Measurements from ENCODE around the gene SPAG16.
"Not testable (repeated sequence)": the region's sequence is repeated elsewhere in the genome, so short reads cannot be mapped to it uniquely, and the experiment has no call there.

The SPAG16 gene

DNA sequence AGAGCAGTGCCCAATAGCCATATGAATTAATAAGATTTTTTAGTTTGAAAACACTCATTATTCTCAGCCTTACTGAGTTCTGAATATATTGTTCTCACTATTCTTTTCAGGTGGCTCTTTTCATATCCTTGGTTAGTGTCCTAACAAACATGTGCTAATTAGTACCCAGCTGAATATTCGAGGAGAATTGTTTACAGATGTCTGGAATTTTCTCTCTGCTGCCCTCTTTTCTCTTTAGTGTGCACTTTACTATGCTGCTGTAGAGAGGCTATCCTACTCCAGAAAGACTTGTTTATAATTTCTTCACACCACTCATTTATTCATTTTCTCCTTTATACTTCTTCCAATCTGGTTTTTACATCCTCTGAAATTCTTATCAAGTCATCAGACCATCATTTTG lies 405.3 kb downstream of the SPAG16 start:
- DNase-seq (ENCODE audit: low read depth in 3 of 3, low spot score in 1 of 3): no peak

DNA sequence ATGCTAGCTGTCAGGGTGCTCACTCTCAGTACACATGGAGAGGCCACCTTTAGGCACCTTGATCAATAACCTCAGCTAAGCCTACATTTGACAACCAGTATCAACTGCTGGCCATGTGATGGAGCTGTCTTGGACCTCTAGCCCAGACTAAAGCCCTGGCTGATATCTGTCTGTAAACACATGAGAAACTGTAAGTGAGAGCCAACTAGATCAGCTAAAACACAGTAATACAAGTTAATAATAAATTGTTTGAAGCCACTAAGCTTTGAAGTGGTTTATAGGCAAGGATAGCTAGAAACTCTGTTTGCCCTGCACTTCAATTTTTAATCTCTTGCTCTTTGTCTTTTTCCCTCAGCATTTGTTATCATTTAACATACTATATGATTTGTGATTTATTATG lies 407.1 kb downstream of the SPAG16 start:
- no peak for DNase-seq (ENCODE audit: low read depth in 3 of 3, low spot score in 1 of 3)

DNA sequence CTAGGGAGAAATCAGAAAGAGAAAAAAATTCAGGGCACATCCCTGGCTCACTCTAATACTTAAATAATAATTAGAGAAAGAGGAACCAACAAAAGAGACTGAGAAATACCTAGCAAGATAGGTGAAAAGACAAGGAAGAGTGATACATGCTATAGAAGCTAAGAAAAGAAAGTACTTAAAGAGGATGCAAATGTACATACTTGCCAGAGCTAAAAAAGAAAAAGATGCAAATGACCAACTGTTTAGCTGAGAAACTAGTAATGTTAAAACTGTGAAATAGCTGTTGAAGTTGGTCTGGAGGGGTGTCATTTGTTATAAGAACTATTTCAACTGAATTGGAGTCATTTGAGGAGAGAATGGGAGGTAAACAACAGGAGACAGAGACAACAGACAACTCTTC lies 412.2 kb downstream of the SPAG16 start:
- DNase-seq (ENCODE audit: low read depth in 3 of 3, low spot score in 1 of 3): no peak

DNA sequence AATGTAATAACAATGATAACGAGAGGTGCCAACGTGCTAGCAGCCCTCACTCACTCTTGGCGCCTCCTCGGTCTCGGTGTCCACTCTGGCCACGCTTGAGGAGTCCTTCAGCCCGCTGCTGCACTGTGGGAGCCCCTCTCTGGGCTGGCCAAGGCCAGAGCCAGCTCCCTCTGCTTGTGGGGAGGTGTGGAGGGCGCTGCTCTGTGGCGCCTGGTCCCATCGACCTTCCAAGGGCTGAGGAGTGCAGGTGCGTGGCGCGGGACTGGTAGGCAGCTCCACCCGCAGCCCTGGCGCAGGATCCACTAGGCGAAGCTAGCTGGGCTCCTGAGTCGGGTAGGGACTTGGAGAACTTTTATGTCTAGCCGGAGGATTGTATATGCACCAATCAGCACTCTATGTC lies 417.1 kb downstream of the SPAG16 start:
- not testable (repeated sequence) for DNase-seq (ENCODE audit: low read depth in 3 of 3, low spot score in 1 of 3)

DNA sequence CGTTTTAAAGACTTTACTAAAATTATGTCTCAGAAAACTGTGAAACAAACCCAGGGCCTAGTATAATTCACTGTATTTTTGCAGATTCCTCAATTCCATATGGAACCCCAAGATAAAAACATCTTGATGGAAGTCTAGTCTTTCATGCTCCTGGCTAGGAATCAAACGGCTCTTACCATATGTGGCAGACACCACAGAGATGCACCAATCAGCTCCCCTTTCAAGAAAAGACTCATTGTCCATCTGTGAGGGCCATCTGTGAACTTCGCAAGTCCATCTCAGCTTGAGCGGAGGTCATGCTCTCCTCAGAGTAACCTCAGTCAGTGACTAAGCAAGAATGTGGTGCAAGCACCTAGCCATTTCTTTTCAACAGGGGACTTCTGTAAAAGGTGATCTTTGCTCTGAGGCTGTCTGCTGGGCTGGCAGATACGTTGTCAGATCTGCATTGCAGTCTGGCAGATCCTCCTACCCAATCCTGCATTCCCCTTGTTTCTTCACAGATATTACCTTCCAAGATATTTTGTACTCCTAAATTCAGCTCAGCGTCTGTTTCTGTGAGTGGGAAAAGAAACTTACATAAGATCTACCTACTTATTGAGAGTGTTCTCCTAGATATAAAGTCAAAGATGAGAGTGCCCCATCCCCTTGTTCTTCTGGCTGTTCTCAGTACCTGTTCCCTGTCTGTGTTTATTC lies 419.3 kb downstream of the SPAG16 start:
- DNase-seq (ENCODE audit: low read depth in 3 of 3, low spot score in 1 of 3): no peak

DNA sequence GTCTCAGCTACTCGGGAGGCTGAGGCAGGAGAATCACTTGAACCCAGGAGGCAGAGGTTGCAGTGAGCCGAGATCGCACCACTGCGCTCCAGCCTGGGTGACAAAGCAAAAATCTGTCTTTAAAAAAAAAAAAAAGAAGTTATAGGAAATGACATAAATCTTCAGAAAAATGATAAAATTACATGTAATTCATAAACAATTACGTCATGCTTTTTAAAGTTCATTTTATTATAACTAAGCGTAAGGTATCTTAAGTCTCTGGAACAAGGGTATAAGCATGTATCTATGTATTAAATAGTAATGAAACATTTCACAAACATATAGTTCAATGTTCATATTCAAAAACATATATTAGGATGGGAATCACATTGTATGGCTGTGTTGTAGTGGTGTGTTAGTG lies 425.9 kb downstream of the SPAG16 start:
- DNase-seq (ENCODE audit: low read depth in 3 of 3, low spot score in 1 of 3): no peak

DNA sequence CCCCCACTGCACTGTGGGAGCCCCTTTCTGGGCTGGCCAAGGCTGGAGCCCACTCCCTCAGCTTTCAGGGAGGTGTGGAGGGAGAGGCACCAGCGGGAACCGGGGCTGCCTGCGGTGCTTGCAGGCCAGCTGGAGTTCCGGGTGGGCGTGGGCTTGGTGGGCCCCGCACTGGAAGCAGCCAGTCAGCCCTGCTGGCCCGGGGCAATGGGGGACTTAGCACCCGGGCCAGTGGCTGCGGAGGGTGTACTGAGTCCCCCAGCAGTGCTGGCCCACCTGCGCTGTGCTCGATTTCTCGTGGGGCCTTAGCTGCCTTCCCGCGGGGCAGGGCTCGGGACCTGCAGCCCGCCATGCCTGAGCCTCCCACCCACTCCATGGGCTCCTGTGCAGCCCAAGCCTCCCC lies 434.1 kb downstream of the SPAG16 start:
- DNase-seq (ENCODE audit: low read depth in 3 of 3, low spot score in 1 of 3): not testable (repeated sequence)

DNA sequence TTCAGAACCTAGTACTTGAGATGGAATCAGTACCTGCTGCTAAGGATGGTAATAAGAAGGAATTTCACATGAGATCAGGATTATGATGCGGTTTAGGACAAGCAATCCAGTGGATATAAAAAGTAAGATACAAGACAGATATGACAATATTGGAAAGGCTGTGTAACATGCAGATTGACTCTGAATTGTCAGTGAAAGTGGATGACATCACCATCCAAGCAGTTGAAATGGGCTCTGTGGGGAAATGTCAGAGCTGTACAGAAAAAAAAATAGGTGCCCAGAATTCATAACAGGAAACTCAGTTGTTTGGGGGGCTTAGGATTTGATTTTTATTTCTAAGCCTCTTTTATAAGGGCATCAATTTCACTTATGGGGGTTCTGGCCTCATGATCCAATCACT lies 438.3 kb downstream of the SPAG16 start:
- DNase-seq (ENCODE audit: low read depth in 3 of 3, low spot score in 1 of 3): no peak

DNA sequence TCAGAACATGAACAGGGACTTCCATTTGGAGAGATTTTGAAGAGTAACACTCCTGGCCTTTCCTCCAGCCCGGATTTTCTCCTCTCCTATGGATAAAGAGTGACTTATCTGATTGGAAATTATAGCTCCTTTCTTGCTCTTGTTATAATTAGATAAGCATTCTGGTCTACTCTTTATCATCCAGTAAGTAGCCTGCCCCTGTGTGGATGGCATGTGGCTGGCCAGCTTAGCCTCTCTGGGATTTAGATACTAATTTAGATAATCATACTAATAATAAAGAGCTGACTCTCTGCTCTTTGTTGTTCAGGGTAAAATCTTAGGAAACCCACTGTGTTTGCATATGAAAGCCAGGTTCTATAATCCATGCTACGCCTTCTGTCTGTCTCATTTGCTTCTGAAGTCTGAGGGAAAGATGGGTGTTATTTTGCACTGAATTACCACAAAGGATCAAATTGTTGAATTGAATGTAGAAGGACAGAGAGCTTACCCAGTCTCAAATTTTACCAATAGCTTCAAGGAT lies 438.8 kb downstream of the SPAG16 start:
- DNase-seq (ENCODE audit: low read depth in 3 of 3, low spot score in 1 of 3): no peak

DNA sequence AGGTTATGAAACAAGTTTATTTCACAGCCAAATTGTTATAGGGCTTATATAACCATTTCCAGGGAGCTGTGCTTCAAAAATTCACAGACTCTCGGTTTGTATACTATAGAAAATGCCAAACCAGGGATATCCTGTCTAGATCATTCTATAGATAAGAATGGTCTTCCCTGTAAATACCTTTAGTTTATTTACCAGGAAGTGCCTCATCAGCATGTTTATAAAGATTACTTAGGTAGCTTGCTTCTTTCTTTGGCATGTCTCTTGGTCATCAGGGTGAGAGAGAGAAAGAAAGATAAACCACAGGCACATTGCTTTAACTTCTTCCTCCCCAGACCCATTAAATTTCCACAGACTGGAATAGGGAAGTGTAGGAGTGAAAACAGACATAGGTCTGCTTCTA lies 439.4 kb downstream of the SPAG16 start:
- DNase-seq (ENCODE audit: low read depth in 3 of 3, low spot score in 1 of 3): no peak

DNA sequence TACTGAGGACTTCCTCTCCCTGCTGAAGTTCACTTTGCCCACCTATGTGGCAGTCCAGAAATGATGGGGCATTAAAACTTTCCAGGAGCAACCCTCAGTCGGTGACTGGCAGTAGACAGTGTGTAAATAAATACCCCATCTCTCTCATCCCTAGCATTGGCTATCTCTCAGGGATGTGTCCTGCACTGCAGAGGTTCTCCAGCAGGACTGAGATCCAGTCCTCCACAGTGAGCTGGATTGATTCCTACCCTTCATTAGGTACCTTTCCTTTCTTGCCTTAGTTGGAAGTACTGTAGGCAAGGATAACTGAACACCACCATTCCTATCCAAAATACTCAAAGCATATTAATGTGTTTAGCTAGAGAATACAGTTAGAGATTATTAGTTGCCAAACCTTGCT lies 441.8 kb downstream of the SPAG16 start:
- DNase-seq (ENCODE audit: low read depth in 3 of 3, low spot score in 1 of 3): no peak

DNA sequence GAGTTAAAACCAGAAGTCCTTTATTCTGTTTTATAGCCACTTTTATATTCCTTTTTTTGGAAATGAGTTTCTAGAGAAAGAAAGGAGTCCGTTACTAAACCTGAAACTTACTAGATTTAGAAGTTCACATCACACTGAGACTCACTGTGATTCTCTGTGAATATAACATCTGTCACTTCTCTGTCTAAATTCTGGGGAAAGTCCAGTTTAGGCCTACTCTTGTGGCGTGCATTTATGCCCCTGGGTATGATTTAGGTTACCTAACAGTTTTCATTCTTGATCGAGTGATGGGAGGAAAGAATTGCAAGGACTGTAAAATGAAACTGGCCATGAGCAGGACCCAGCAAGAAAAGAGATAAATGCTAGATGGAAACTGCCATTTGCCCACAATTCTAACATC lies 449.6 kb downstream of the SPAG16 start:
- DNase-seq (ENCODE audit: low read depth in 3 of 3, low spot score in 1 of 3): no peak

DNA sequence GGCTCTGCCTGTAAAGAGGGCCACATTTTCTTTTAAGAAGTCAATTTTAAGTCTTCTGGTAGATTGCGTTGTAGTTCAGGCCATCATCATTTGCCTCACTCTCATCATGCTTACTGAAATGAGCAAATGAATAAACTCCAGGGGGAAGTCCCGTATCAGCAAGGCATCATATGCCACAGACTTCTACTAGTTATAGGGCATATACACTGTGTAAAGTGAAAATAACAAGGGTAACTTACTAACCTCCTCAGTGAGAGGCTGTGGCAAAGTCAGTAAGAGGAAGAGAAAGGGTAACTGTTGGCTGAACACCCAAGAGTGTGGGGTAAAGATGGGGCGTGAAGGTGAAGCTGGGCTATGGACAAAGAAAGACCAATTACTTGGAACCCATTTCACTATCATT lies 456.2 kb downstream of the SPAG16 start:
- DNase-seq (ENCODE audit: low read depth in 3 of 3, low spot score in 1 of 3): no peak

DNA sequence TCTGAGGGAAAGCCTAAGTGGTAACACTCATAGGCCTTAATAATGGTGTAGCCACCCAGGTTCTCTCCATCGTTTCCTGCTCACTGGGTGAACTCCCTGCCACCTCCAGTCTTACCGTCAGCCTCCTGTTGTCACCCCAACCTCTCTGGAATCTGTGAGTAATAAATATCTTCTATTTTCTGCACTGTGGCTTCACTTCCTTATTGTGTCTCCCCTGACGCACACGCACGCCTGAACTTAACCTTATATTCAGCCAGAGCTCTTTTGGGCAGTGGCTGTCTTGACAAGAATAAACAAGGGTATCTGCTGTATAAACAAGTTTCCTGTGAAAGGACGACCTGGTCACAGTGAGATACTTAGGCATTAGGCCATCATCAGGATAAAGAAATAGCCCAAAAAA lies 467.2 kb downstream of the SPAG16 start:
- no peak for DNase-seq (ENCODE audit: low read depth in 3 of 3, low spot score in 1 of 3)

DNA sequence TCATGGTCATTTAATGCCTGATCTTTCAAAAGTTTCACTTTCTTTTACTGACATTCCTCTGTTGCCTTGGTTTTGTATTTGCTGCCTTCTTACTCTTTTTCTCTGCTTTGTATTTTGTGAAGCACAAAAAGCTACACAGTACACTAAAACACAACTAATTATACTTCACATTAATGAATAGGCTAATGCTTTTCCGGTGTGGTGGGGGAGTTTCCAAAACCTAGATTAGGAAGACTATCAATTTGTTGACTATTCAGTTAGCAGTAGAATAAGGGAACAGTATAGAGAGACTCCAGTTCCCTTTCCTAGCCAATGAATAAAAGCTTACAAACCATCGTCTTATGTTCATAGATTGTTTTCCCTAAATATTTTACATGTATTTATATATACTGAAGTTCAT lies 468.3 kb downstream of the SPAG16 start:
- DNase-seq (ENCODE audit: low read depth in 3 of 3, low spot score in 1 of 3): no peak

DNA sequence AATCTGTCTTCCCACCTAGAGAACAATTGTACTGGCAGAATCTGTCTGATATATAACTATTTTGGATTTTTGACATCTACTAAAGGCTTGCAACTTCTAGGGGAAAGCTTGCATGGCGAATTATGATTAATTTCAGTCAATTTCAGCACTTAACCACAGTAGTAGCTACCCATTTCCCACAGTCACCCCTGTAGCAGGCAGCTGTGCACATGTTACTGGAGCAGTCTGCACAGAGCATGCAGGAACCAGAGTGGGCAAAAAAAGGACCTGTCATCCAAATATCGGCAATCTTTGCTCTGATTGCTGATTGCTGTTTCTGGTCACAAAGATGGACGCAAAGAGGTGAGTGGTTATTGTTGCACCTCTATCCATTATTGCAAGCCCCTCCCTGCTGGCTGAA lies 473.3 kb downstream of the SPAG16 start:
- DNase-seq (ENCODE audit: low read depth in 3 of 3, low spot score in 1 of 3): no peak

DNA sequence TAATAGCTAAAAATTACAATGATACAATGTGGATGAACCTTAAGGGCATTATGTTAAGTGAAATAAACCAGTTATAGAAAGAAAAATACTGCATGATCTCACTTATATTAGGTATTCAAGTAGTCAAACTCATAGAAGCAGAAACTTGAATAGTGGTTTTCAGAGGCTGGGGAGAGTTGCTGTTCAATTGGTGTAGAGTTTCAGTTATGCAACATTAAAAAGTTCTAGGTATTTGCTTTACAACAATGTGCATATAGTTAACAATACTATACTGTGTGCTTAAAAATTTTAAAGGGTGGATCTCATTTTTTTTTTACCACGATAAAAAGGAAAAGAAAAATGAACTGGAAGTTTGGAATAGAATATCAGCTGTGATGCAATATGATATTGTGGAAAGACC lies 479.1 kb downstream of the SPAG16 start:
- DNase-seq (ENCODE audit: low read depth in 3 of 3, low spot score in 1 of 3): no peak

DNA sequence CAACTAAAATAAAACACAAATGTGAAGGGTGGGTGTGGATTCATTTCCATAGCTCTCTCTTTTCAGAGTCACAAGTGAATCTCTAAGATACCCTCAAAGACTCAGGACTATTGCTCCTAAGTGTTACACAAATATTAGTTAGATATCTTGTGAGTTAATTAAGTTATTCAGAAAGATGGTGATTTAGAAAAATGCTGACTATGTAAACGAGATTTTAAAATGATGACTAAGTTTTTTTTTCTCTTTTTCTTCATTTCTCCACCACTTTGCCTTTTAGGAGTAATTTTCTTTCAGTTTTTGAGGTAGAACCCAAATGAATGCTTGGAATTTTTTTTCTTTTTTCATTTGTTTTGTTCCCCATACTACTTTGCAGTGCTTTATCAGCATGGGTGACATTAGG lies 479.7 kb downstream of the SPAG16 start:
- DNase-seq (ENCODE audit: low read depth in 3 of 3, low spot score in 1 of 3): no peak

DNA sequence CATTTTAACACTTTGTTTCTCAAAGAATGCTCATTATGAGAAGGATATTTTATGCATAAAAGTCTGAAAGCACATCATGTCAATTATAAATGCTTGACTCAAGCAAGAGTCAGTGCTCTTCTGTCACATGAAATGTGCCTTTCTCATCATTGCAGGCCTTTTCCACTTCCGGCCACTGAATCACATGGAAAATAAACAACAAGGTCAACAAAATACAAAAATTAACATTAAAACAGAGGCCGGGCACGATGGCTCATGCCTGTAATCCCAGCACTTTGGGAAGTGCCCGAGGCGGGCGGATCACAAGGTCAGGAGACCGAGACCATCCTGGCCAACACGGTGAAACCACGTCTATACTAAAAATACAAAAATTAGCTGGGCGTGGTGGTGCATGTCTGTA lies 480.6 kb downstream of the SPAG16 start:
- no peak for DNase-seq (ENCODE audit: low read depth in 3 of 3, low spot score in 1 of 3)

DNA sequence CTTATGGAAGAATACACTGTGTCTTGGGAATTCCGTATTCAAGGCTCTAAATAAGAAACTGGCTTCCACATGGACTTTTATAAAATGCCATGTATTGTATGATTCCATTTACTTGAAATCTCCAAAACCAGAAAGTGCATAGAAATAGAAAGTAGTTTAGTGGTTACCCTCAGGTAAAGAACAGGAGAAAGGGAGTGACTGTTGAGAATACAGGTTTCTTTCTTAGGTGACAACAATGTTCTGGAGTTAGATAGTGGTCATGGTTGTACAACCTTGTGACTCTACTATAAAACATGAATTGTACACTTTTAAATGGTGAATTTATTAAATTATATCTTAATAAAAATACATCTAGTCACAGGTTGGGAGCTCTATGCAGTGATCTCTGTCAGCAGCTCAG lies 481.8 kb downstream of the SPAG16 start:
- no peak for DNase-seq (ENCODE audit: low read depth in 3 of 3, low spot score in 1 of 3)

DNA sequence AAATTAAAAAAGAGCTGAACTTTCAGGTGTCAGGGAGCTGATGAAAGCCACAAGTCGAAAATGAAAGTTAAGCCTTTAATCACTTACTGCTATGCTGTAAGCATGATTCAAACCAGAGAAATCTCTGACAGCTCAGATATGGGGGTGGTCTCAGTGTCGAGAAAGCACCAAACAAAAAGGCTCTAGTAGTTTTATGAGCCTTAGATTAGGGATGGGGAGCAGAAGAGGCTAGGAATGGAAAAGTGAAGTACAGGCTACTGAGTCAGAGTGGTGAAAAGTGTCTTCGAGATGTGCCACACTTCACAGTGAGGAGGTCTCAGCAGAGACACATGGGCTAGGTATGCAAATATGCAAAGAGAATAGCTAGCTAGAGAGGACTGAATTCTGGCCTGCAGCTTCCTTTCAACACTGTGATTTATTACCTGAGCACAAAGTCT lies 482.2 kb downstream of the SPAG16 start:
- DNase-seq (ENCODE audit: low read depth in 3 of 3, low spot score in 1 of 3): no peak

DNA sequence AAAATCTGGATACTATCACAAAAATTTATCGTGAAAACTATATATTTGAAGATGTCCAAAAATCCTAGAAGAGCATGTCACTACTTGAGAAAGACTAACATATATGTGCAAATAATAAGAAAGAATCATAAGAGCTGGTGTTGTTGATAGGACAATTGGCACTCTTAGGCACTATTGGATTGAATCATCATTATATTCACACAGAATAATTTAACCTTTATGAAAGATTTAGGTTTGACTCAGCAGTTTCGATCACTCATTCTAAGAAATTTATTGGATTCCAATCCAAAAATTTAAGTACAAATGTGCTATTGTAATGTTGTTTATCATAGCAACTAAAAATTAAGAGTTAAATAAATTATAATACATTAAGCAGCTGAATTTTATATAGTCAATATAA lies 503.6 kb downstream of the SPAG16 start:
- no peak for DNase-seq (ENCODE audit: low read depth in 3 of 3, low spot score in 1 of 3)

DNA sequence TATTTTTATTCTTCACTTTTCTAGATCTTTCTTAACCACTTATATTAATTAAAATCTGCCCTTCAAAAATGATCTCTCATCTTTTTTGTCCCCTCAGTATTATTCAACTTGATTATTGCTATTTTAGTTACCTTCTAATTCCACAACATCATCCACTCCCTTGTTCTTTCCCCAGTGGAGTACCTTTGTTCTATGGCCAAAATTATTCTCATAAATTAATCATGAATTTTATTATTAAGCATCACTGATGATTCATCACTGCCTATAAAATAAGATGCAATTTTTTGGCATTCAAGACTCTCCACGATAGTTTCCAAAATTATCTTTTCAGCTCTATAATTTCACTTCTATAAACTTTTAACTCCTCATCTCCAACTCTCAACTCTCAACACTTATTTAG lies 505.7 kb downstream of the SPAG16 start:
- DNase-seq (ENCODE audit: low read depth in 3 of 3, low spot score in 1 of 3): no peak
